ENCODE measurements around the gene NFATC1.

The NFATC1 gene

DNA sequence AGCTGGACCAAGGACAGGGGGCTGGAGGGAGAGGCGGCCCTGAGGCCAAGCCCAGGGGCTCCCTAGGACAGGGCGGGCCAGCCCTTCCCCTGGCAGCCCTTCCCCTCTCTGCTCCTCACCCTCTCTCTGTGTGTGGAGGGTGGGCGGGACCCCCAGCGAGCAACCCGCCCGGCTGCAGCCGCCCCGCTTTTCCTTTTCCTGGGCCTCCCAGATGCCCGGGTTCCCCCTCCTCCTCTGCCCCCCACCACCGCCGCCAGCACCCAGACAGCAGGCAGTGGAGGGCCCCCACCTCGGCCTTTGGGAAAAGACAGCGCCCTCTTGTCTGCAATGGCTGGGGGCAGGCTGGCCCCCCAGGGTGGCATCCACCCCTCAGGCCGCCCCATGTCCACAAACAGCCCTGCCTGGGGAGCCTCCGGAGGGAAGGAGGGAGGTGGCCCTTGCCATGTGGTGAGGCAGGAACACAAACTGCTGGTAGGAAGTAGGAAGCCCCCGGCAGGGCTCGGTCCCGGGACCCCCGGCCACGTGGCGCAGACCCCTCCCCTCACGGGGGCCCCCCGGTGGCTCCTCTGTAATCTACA is 148.7 kb downstream of the NFATC1 start:
- no peak for DNase-seq

DNA sequence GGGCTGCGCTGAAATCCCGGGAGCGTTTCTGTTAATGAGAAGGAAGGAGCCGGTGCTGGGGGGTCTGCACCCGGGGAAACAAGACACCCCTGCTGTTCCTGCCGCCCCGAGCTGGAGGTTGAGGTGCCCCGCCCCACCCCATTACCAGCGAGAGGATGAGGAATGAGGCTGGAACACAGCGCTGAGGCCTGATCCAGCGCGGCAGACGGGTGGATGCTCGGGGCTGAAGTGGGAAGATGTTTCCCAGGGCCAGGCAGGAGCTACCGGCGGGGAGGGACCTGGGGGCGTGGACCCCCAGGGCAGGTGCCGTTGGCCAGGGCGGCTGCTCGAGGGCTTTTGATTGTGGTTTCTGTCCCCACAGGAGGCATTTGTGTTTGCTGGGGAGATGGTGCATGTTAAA is 149.5 kb downstream of the NFATC1 start:
- no peak for DNase-seq

DNA sequence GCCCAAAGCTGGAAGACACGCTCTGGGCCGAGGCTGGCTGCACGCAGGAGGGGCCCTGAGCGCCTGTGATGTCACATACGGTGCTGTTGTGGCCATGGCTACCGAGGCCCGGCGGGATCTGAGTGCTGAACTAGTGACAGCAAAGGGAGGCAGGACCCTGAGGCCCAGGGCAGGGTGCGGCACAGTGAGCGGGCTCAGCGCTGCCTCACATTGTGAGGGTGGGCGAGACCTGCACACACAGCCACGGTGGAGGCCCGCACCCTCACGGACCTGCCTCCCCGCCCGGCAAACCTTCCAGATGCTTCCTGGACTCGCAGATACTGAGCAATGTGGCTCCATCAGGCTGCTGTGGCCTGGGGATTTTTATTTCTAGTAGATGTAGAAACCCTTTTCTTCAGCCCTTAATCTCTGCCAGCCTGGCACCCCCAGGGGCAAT is 150.0 kb downstream of the NFATC1 start:
- no peak for DNase-seq

DNA sequence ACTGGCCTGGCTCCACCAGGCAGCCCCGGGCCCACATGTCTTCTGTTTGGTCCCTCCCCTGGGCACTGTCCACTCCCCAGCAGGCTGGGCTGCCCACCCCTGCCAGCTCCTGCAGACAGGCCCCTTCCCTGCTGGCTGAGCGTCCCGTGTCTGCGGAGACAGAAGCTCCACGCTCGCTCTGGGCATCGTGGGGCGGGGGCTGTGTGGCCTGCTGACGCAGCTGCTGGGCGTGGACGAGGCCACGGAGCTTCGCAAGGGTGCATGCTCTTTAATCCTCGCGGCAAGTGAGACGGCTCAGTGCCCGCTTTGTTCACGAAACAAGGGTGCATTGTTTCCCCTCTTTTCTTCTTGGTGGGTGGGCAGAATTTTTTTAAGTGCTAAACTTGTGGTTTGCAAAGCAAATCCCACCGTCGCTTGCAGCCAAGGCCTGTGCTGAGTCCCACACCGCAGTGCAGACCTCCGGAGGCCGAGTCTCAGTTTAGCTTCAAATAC is 151.1 kb downstream of the NFATC1 start:
- no peak for DNase-seq

DNA sequence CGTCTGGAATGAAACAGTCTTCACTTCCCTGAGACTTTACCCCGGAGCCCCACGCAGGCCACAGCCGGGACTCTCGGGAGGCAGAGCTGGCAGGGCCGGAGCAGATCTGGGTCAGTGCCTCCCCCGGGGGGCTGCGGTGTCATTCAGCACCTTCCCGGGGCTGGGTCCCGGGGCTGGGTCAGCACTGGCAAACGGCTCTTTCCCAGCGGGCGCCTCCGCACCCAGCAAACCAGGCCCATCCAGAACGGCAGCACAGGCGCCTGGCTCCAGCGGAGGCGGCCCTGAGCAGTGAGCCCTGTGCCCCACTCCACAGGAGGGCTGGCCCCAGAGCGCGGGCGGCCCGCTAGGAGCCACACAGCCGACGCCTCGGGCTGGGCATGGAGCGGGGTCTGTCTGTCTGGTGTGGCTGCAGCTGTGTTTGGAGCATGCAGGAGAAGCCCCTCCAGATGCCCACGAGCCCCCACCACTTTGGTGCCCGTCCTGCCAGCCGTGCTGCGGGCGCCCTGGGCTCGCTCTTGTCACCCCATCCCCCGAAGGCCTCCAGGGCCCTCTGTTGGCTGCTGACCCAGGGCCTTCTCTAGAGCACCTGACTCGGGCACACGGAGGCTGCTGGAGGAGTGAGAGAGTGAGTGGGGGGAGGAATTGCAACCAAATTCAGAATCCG is 151.8 kb downstream of the NFATC1 start:
- DNase-seq, result no peak

DNA sequence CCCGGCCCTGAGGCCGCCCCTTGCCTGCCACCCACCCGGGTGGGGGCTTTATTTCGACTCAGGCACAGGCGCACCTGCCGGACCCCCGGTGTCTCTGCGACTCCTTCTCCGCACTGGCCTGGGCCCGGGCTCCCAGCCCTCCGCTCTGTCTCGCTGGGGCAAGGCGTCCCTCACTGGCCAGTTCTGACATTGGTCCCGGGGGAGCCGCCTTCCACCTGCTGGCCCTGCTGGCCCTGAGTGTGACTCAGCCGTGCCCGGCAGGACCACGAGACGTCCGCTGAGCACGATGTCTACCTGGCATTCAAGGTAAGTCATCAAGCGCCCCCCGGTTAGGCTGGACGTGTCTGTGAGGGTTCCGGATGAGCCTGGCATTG is 152.3 kb downstream of the NFATC1 start:
- no peak for DNase-seq

DNA sequence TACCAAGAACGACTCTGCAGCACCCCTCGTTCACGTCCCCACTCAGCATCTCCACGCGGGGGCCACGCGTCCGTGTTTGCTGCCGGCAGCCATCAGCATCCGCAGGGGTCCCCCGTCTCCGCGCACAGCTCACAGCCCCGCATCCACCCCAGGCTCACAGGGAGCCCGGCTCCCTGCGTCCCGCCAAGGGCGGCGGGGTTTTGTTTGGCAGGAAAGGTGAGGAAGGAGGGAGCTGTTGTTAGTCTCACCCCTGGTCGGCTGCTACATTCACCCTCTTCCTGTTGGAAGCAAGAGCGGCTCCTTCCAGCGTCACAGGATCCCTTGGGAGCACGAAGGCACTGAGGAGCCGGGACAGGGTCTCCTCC is 152.9 kb downstream of the NFATC1 start:
- DNase-seq, result no peak

DNA sequence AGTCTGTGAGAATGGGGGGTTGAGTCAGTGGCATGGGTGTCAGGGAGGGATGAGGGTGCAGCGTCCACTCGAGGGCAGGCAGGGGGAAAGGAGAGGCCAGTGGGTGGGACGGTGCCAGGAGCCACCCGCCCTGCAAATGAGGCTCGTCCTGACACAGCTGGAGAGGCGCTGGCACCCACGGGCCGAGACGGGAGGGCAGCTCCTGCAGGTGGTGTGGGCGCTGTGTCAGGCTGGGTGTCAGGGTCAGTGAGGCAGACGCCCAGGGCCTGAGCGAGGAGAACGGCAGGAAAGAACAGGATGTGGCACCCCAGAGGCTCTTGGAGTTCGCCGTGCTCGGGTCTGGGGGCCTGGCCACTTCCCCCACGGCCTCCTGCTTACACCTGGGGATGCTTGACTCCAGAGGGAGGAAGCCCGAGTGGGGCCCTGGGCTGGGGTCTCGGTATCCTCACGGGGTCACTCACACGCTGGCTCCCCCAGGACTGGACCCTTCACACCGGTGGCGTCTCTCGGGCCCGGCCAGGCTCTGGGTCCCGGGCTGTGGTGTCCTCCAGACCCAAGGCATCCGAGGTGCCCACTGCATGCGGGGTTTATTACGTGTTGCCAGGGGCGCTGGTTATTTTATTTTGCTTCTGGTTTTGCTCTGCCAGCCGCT is 153.4 kb downstream of the NFATC1 start:
- DNase-seq, result no peak

DNA sequence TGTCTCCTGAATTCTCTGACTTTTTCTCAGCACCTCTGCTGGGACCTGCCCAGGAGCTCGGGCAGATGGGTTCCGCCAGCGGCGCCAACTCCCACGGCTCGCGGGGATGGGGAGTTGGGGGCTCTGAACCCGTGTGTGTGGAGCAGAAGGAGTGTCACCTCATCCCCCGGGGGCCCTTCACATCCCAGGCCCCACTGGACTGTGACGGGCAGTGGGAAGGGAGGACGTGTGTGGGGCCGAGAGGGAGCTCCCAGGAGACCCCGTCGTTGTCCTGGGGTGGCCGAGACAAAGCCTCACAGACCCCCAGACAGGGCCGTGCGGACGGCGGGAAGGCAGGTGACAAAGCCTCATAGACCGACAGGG is 153.9 kb downstream of the NFATC1 start:
- no peak for DNase-seq

DNA sequence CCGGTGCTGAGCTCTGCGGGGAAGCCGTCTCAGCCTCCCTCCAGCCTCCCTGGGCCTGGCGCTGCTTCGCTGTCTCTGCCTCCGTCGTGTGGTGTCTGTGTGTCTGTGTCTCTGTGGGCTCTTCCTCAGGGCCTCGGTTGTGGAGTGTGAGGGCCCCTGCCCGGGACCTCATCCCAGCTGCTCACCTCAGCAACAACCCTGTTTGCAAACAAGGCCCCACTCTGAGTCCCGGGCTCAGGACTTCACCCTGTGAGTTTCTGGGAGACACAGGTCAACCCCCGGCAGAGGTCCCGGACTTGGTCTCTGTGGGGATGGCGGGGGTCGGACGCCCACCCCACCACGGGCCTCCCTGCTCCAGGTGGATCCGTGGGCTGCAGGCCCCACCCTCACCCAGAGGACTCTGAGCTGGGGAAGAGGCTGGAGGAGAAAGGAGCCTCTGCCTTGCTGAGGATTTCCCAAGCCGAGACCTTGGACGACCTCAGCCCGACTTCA is 156.5 kb downstream of the NFATC1 start:
- DNase-seq, result no peak

DNA sequence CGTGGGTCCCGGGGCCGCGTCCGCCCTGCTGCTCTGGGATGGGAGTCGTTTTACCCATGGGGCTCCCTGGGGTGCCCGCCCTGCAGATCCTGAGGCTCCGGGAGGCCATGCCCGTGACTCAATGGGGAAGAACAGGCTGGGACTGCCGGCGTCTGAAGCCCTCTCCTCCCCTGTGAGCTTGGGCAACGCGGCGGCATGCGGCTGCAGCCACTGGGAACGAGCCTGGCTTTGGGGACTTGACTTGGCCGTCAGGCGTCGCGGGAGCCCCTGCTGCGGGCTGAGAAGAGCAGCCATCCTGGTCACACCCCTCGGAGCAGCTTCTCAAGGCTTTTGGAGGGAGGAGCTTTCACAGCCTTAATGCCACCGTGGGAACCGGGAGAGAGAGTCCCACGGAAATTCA is 157.0 kb downstream of the NFATC1 start:
- DNase-seq, result no peak

DNA sequence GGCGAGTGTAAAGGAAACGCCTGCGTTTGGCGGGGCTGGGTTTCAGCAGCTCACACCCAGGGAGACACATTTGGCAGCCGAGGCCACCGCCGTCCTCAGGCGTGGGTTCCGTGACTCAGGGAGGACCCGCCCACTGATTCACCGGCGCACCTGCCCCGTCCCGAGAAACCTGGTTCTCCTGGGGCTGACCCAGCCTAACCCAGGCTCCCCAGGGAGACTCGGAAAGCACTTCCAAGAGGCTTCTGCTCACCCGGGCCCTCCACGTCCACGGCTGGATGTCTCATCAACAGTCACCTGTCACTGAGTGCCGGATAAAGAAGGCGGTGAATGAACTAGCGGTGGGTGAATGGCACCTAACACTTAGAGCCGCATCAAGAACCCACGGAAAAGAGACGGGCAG is 157.4 kb downstream of the NFATC1 start:
- DNase-seq, result no peak

DNA sequence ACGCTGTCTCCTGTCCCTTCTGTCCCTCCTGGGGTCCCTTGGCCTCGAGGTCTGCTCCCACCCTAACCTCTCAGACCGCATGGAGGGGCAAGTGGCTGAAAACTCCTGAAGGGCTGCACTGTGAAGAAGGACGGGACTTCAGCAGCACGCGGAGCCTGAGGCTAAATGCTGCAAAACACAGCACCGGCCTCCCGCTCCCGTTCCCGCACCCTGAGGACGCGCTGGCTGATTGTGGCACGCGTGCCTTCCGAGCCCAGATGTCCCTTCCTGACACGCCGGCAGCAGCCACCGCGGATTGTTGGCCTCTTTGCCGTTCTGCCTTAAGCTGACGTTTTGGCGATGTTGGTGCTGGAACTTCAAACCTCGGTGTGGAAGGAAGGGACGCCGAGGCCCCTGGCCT is 158.0 kb downstream of the NFATC1 start:
- DNase-seq, result no peak

DNA sequence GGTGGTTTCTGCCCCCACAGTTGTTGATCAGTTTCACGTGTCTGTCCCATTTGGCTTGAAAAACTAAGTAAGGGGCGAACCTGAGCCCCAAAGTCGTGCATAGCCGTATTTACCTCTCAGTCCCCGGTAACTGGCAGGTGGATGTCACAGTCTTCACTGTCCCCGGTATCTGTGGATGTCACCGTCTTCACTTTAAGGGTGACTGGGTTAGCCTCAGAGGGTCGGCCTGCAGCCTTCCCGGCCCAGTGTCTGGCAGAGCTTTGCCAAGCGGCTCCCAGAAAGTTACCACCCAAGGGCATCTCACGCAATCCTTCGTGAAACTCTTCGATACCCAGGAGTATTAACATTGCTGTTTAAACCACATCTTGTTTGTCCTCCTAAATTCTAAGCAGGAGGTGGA is 158.6 kb downstream of the NFATC1 start:
- no peak for DNase-seq

DNA sequence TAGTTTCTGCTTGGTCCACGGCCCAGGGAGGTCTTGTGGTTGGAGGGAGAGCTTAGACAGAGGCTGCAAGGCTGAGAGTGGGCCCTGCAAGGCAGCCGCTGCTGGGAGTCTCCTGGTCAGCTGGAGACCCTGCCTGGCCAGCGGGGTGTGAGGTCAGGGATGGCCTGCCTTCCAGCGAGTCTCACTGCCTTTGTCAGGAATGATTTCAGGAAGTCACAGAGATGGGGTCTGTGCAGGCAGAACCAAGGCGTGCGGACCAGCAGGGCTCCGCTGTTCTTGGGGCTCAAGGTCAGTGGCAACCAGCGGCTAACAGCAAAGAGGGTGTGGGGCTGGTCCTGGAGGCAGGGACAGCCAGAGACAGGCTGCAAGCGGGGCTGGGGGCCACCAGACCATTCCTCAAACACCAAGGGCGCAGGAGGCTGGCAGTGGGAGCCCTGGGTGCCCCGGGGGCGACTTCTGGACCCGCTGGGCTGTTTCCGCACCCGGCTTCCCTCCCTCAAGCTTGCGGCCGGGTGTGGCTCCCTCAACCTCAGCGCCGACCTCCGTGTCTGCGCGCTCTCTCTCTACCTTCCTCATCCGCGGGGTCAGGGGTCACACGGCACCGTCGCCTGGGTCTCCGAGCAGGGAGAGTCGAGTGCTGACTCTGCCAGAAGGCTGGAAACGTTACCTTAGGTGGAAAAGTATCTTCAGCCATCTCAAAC is 159.4 kb downstream of the NFATC1 start:
- DNase-seq, result no peak

DNA sequence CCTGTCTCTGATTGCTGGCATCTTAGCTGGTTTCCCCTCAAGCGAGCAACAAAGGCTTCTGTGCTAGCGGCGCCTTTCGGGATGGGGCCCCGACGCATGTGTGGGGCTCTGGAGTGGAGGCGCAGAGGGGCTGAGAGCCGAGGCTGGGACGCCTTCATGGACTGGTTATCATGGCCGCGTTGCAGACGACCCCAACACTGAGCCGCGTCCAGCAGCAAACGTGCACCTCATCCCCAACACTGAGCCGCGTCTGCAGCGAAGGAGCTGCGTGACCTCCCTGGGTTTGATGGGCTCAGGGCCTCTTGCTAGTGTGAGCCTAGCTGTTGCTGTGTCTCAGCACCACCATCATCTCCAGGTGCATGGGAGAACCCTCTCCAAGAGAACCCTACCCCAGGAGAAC is 160.2 kb downstream of the NFATC1 start:
- DNase-seq, result no peak

DNA sequence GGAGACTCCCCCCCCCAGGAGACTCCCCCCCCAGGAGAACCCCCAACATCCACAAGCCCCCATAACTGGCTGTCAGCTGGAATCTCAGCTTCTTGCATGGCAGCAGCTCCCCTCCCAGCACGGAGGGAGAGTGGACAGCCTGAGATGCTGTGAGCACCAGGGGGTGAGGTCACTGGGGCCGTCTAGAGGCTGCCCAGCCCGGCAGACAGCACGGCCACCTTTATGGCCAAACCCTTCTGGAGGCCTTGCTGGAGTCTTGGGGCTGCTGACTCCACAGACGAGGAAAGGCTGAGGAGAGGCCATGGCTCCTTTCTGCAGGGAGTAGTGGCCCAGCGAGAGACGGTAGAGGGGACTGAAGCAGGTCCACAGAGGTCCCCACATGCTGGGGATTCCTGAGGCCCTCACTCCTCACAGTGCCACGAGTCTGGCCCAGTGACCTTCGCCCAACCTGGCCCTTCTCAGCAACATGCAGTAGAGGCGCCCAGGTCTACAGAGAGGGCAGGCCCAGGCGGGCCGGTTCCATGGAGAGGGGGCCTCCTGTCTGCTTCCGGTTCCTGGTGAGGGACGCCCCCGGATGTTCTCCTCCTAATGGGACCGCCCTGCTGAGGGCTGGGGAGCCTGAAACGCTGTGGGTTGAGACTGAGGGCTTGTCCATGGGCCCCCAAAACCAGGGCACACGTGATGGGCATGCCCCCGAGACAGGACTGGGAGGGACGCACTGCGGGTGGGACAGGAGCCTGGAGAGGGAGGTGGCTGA is 161.3 kb downstream of the NFATC1 start:
- DNase-seq, result no peak

DNA sequence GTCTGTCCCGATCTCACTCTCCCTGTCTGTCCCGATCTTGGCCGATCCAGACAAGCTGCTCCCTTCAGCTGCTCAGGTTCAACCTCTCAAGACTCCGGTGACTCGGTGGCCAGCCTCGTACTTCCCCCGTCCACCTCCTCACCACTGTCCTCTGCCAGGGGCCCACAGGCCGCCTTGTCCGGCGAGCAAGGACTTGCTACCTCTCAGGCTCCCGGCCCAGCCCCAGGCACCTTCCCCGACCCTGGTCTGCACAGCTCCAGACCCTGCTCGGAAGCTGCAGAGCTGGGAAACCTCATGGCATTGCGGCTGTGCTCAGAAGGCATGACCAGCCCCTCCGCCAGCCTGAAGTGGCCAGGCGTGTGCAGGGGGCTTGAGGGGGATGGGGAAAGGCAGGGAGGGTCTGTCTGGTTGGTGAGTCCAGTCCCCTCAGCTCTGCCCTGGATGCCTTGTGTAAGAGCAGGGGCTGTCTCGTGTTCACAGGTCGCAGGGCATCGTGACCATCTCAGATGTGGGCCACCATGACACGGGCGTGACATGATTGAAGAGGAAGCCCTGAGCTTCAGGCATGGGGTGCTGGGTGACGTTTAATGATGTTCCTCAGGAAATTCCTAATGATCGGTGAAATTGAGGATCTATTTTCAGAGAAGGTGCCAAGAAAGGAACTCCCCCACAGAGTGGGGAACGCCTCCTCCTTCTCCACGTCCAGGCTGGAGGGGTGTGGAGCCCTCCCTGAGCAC is 162.6 kb downstream of the NFATC1 start:
- no peak for DNase-seq

DNA sequence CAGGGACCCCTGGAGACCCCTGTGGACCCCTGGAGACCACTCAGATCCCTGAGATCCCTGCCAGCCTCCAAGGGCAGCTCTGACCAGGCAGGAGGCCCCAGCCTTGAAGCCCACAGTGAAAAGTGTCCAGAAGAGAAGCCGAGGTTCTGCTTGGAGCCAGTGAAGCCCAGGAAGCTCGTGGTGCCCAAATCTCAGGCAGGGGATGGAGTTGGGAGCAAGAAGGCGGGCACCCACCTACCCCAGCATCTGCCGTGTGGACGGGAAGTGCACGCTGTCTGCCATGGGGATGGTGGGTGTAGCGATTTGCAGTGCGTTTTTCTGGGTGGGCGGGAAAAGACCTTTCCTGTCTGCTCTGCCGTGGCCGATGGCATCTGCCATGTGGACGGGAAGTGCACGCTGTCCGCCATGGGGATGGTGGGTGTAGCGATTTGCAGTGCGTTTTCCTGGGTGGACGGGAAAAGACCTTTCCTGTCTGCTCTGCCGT is 163.2 kb downstream of the NFATC1 start:
- DNase-seq, result no peak

DNA sequence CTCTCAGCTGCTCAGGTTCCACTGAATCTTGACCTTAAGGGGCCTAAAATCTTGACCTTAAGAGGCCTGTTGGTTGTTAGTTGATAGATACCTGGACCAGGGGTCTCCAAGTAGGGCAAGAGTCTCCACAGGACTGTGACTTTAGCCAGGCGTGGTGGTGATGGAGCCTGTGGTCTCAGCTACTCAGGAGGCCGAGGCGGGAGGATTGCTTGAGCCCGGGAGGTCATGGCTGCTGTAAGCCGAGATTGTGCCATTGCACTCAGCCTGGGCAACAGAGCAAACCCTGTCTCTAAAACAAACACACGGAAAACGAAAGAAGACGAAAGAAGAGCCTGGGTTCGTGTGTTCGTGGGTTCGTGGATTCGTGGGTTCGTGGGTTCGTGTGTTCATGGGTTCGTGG is 163.7 kb downstream of the NFATC1 start:
- no peak for DNase-seq

DNA sequence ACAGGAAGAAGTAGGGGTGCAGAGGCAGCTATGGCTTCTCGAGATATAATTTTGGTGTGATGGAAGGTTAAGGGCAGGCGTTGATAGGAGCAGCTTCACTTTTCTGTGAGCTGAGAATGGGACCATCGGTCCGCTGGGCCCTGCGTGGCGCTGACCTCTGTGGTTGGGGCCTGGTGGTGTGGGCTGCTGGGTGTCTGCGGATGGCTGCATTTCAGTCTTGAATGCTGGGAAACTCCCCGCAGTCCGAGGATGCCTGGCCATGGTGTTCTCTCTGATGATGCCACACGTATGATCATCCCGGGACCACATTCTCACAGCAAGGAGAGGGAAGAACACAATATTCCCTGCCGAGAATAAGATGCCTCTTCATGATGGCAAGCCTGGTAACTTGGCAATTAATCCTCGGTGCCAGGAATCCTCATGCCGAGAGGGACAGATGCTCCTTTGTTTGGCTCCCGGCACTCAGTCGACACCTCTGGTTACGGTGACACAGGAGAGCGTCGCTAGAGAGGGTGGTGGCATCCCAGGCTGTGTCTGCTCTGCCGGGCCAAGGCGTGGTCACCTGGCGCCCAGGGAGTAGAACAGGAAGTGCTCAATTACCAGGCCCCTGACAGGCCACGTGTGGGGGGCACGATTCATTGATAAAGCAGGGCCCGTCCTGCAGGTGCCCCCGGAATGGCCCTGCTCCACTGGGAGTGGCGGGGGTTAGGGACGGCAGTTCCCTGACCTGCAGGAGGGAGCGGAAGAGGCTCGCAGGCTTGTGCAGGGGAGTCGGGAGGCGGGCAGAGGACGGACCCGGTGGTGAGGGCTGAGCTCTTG is 164.5 kb downstream of the NFATC1 start:
- DNase-seq, result no peak

Data from GDM1 (cell line).